ENCODE measurements around the gene SYT12.

Gene SYT12

GRCh38 chr11:67062526-67063373 is 39.8 kb downstream of the SYT12 start:
- TF ChIP-seq, protein P1, sequence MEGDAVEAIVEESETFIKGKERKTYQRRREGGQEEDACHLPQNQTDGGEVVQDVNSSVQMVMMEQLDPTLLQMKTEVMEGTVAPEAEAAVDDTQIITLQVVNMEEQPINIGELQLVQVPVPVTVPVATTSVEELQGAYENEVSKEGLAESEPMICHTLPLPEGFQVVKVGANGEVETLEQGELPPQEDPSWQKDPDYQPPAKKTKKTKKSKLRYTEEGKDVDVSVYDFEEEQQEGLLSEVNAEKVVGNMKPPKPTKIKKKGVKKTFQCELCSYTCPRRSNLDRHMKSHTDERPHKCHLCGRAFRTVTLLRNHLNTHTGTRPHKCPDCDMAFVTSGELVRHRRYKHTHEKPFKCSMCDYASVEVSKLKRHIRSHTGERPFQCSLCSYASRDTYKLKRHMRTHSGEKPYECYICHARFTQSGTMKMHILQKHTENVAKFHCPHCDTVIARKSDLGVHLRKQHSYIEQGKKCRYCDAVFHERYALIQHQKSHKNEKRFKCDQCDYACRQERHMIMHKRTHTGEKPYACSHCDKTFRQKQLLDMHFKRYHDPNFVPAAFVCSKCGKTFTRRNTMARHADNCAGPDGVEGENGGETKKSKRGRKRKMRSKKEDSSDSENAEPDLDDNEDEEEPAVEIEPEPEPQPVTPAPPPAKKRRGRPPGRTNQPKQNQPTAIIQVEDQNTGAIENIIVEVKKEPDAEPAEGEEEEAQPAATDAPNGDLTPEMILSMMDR (conservative IDR thresholded peaks at IDR 0.05; ENCODE audit: low read depth, low read length): no peak
- H3K27ac ChIP-seq: no peak overlapping the region
- no peaks in the 10 kb centered on the region for H3K27me3 ChIP-seq (ENCODE audit: insufficient read depth, low read depth)
- no peaks in the 10 kb centered on the region for H3K36me3 ChIP-seq (ENCODE audit: insufficient read depth)
- H4K20me1 ChIP-seq (ENCODE audit: insufficient read depth): no peaks in the 10 kb centered on the region
- no peak overlapping the region for H2AFZ ChIP-seq (ENCODE audit: low read depth)
- H3K4me2 ChIP-seq: no peak overlapping the region
- H3K9ac ChIP-seq: no peak overlapping the region
- H3K79me2 ChIP-seq (ENCODE audit: insufficient read depth, low read depth): no peaks in the 10 kb centered on the region
- no peaks in the 10 kb centered on the region for H3K4me1 ChIP-seq (ENCODE audit: low read depth, poor library complexity, severe bottlenecking)
- no peak overlapping the region for H3K4me3 ChIP-seq (IDR thresholded peaks at IDR 0.05; ENCODE audit: insufficient read depth, low read depth, low read length)

GRCh38 chr11:67066333-67066709 is 43.4 kb downstream of the SYT12 start:
- TF ChIP-seq, protein P1 (conservative IDR thresholded peaks at IDR 0.05; ENCODE audit: low read depth, low read length): no peak
- no peak overlapping the region for H3K27ac ChIP-seq
- H3K36me3 ChIP-seq (ENCODE audit: insufficient read depth): no peaks in the 10 kb centered on the region
- no peak overlapping the region for H3K9ac ChIP-seq
- H2AFZ ChIP-seq (ENCODE audit: low read depth): no peak overlapping the region
- no peaks in the 10 kb centered on the region for H3K79me2 ChIP-seq (ENCODE audit: insufficient read depth, low read depth)
- no peak overlapping the region for H3K4me3 ChIP-seq (IDR thresholded peaks at IDR 0.05; ENCODE audit: insufficient read depth, low read depth, low read length)
- H3K4me1 ChIP-seq (ENCODE audit: low read depth, poor library complexity, severe bottlenecking): no peaks in the 10 kb centered on the region
- H3K4me2 ChIP-seq: no peak overlapping the region
- no peaks in the 10 kb centered on the region for H4K20me1 ChIP-seq (ENCODE audit: insufficient read depth)
- H3K27me3 ChIP-seq (ENCODE audit: insufficient read depth, low read depth): no peaks in the 10 kb centered on the region

- no peaks in the 10 kb centered on the region for H3K36me3 ChIP-seq (ENCODE audit: insufficient read depth)
- no peak overlapping the region for H3K9ac ChIP-seq
- H3K4me3 ChIP-seq (IDR thresholded peaks at IDR 0.05; ENCODE audit: insufficient read depth, low read depth, low read length): no peak overlapping the region
- no peaks in the 10 kb centered on the region for H3K79me2 ChIP-seq (ENCODE audit: insufficient read depth, low read depth)
- no peaks in the 10 kb centered on the region for H3K27me3 ChIP-seq (ENCODE audit: insufficient read depth, low read depth)
- H3K4me2 ChIP-seq: no peak overlapping the region
- no peak overlapping the region for H2AFZ ChIP-seq (ENCODE audit: low read depth)
- H3K4me1 ChIP-seq (ENCODE audit: low read depth, poor library complexity, severe bottlenecking): no peaks in the 10 kb centered on the region
- H3K27ac ChIP-seq: no peak overlapping the region
- TF ChIP-seq, protein P1 (conservative IDR thresholded peaks at IDR 0.05; ENCODE audit: low read depth, low read length): no peak; the same call in 1 of the 2 replicates
- H4K20me1 ChIP-seq (ENCODE audit: insufficient read depth): no peaks in the 10 kb centered on the region
Measured at GRCh38 chr11:67071420-67072284, 48.7 kb downstream of the SYT12 start.

- Histone ChIP-seq H3K36me3 (ENCODE audit: insufficient read depth) (no peaks in the 10 kb centered on the region), H3K4me3 (IDR thresholded peaks at IDR 0.05; ENCODE audit: insufficient read depth, low read depth, low read length) (no peak overlapping the region), H2AFZ (ENCODE audit: low read depth) (no peak overlapping the region), H3K4me1 (ENCODE audit: low read depth, poor library complexity, severe bottlenecking) (no peaks in the 10 kb centered on the region), H3K9ac (no peak overlapping the region), H3K4me2 (no peak overlapping the region), H3K27me3 (ENCODE audit: insufficient read depth, low read depth) (no peaks in the 10 kb centered on the region), H3K79me2 (ENCODE audit: insufficient read depth, low read depth) (no peaks in the 10 kb centered on the region), H3K27ac (no peak overlapping the region), H4K20me1 (ENCODE audit: insufficient read depth) (no peaks in the 10 kb centered on the region)
- TF ChIP-seq, protein P1 (conservative IDR thresholded peaks at IDR 0.05; ENCODE audit: low read depth, low read length): no peak
Measured at GRCh38 chr11:67072295-67072694, 49.4 kb downstream of the SYT12 start.
